Inflammatory macrophage (primary cell): ENCODE results near the gene SLC6A20.

Source experiments
- DNase-seq, 2 donors: peaks; one replicate each; pipeline ENCODE4 v3.0.0-alpha.2; 2020 to 2022
- total RNA-seq, 18 experiments: gene quantifications; one replicate each; lab custom pipeline; 2026; ENCODE audit warnings: mixed read lengths in 6 of 18, inconsistent platforms in 2 of 18; lab: John Stamatoyannopoulos, UW

SLC6A20 gene, protein sequence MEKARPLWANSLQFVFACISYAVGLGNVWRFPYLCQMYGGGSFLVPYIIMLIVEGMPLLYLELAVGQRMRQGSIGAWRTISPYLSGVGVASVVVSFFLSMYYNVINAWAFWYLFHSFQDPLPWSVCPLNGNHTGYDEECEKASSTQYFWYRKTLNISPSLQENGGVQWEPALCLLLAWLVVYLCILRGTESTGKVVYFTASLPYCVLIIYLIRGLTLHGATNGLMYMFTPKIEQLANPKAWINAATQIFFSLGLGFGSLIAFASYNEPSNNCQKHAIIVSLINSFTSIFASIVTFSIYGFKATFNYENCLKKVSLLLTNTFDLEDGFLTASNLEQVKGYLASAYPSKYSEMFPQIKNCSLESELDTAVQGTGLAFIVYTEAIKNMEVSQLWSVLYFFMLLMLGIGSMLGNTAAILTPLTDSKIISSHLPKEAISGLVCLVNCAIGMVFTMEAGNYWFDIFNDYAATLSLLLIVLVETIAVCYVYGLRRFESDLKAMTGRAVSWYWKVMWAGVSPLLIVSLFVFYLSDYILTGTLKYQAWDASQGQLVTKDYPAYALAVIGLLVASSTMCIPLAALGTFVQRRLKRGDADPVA
- 0 to 0.15 (median 0.02) reads per million in 18 experiments for total RNA-seq

DNA sequence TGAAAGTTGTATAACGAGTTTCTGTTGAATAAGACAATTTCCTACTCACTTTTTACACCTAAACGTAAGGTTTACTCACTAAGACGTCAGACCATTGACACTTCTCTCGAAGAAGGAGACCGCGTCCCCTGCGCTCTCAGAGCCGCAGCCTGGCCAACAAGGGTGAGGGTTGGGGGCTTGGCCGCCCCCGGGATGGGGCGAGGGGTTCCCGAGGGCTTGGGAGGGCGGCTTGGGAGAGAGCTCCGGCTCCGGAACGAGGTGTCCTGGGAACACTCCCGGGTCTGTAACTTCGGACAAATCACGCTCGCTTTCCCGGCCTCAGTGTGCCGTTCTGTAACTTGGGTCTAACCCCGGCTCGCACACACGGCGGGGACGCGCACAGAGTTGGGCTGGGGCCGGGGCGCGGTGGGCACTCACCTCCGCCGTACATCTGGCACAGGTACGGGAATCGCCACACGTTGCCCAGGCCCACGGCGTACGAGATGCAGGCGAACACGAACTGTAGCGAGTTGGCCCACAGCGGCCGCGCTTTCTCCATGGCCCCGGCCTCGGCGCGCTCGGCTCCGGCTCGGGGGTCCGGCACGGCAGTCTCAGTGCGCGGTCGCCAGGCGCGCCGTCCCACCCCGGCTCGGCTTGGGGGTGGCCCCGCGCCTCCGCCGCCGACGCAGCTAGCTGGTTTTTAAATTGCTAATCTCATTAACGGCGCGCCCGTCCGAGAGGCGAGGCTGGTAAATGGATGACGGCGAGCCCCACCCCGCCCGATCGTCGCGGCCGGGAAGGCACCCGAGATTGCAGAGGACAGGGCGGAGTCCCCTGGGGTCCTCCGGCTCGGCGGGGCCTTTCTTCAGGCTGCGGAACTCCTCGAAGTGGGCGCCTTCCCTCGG is at the start of gene SLC6A20:
SLC6A20 (minus strand) TSS at position 655 of the 884 bp plus-strand sequence; CDS start at position 538, 117 bp downstream.
- DNase-seq, result no peak

DNA sequence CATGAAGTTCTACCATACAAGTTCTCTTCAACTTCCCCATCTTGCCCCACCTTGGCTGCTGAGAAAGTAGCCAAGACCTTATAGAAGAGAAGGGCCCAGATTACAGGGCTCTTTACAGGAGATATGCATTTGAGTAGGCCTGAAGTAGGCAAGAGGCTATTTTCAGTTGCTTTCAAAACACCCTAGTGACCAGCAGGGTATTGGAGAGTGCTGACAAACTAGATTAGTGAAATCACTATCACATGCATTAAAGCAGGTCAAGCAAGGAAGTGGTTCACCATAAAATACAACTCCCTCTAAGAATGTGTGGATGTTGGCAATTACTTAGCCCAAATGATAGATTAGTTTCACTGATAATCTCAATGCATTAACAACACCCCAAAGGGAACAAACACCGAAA is 48.3 kb upstream of the SLC6A20 start:
- DNase-seq, result peak in 1 of 2 donors; percentile 13

DNA sequence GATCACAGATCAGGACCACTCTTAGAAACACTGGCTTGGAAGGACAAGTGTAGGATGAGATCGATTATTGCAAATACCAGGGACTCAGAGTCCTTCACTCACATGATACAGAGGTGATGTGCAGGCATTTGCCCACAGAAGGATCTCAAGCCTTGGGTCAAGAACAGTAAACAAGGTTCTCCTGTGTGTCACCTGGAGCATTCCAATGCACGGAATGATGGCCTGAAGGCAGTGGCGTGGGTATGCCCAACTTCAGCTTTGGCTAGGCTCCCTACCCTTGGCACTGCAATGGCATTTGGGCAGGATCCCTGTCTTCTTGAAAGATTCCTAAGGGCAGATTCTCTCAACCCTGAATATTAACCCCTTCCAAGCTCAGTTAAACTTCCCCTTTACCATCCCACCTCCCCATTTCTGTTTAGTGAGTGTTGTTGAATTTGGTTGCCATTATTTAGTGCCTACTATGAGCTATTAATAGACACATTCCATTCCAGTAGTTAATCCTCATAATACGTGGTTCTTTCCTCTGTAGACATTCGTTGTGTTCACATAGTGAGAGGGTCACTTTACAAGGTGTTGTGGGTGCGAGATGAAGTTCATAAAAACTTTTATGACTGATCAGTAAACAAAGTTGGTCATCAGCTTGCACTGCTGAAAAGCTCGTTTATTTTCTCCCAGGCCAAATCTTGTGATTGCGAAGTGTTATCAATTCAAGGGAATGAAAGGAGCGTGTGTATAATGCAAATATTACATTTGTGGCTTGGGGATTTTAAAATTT is 46.7 kb upstream of the SLC6A20 start:
- no peak for DNase-seq

DNA sequence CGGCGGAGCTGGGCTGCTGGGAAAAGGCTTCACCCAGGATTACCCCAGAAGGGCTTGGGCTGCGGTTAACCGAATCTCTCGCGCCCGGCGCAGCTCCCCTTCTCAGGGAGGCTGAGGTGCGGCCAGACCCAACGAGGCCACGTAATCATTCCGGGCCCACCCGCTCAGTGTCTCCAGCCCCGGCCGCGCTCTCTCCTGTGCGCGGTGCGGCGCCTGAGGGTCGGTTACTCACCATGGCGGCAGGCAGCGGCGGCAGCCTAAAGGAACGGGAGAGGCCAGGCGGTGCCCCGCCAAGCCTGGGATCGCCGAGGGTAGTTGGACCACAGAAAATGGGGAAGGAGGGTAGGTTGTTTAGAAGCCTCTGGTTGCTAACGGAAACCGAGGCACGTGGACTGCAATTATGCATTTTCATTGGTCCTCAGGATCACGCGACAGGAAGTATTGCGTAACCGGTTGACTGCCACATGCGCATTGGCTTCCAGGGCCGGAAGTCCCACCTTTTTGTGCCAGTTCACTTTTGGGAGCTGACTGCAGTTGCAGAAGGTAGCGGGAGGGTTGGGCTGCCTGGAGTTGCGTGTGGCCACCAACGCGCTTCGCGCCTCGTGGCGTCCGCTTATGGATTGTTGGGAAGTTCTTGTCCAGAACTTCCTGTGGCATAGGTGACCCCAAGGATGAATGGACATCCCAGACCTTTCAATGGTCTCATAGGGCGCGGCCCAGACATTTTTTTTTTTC is 45.6 kb upstream of the SLC6A20 start, which contains the start of gene LZTFL1:
LZTFL1 (minus strand) TSS at position 363 of the 735 bp plus-strand sequence; CDS start at position 235, 128 bp downstream.
- DNase-seq, result peak; percentile 99

DNA sequence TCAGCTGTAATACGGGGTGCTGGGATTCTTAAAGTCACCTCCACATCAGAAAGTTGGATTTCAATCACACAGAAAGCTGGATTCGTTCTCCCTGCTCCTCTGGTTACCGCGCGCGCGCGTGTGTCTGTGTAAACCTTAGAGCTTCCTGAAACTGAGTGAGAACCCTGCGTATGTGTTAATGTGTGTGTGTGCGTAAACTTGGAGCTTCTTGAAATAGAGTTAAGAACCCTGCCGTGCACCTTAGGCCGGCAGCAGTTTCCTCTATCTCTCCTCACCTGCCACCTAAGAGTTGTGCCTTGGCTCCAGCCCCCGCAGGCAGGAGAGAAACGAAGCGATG is 45.1 kb upstream of the SLC6A20 start:
- DNase-seq, result peak; percentile 32 to 46

DNA sequence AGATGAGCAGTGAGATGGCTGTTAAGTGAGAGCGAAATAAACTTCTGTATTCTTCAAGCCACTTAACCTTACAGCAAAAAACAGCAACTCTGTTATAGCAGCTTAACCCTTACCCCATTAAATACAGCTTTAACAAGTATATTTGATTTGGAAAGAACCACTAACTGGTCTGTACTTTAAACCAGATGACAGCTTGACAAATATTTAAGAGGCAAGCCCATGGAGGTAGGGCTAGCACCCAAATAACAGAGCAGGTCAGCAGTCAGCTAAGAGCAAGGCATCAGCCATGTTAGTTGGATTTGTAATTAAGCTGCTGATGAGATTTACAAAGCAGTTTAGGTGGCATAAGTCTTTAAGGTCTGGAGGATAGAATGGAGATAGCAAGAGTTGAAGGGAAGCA is 42.1 kb upstream of the SLC6A20 start:
- no peak for DNase-seq

DNA sequence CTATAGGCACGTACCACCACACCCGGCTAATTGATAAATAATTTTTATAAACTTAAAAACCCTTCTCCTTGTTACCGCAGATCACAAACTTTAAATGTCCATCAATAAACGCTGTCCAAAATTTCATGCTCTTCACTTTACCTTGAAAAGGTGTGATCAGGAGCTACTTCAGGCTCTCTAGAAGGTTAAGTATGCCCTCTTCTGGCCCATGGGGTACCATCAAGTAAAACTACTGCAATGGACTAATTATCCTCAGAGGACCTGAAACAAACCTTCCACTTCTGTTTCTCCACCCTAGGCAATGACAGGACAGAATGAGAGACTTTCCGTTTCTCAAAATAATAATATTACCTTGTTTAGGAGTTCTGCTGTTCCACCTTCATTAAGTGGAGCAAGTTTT is 36.4 kb upstream of the SLC6A20 start:
- no peak for DNase-seq

DNA sequence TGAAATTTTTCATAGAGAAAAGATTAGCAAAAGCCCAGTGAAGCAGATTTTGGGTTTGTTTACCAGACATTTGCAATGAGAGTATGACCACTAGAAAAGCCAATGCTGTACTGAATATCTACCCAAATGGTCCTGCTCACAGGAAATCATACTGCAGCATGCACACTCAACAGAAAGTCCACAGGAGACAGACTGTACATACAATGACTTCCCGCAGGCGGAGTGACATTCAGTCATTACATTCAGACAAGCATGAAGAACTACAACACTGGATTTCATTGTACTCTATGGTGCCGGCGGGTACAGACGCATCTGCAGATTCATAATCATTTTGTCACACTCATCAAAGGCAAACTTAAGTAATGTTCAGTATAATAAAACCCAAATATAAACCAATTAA is 33.8 kb upstream of the SLC6A20 start:
- no peak for DNase-seq

DNA sequence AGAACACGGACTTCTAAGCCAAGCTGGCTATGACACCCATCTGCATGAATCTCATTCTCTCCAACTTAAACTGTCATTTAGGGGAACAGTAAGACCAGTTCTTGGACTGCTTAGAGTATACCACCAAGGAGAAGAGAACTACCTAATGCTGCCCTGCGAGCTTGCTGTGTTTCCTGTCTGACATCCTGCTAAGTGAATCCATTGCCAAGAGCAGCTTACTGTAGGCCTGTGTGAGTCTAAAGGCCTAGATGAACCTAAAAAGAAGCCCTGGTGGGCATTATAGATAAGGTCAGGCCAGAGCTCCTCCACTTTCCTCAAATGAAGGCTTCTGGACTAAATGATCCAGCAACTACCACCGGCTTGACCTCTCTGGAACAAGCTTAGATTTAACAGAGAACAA is 30.6 kb upstream of the SLC6A20 start:
- no peak for DNase-seq

DNA sequence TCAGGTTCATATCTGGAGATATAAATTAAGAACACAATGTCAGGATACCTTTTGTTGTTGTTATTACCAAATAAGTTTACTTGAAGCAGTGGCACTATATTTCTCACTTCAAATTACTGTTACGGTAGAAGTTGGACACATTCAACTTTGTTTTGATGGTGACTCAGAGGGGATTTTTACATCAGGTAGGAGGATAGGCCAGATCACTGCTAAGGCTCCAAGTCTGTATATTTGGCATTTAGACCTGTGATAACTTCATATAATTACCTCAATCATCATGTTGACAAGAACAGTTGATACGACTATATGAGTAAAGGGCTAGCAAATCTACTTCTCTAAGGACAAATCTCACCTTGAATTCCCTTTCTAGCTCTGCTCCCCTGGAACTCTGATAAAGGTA is 30.0 kb upstream of the SLC6A20 start:
- no peak for DNase-seq

DNA sequence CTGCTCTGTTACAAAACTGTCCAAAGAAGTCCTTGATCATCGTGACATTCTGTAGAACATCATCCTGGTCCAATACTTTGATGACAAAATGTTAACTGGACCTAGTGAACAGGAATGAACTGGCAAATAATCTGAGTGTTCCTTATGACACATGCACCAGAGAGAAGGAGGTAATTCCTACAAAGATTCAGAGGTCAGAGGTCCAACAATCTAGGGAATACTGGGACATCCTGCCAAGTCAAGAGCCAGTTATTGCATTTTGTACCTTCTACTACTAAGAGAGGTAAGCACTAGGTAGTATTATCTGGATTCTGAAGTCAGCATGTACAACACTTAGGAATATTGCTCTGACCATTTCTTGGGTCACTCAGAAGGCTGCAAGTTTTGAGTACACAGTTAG is 24.8 kb upstream of the SLC6A20 start:
- DNase-seq, result no peak

DNA sequence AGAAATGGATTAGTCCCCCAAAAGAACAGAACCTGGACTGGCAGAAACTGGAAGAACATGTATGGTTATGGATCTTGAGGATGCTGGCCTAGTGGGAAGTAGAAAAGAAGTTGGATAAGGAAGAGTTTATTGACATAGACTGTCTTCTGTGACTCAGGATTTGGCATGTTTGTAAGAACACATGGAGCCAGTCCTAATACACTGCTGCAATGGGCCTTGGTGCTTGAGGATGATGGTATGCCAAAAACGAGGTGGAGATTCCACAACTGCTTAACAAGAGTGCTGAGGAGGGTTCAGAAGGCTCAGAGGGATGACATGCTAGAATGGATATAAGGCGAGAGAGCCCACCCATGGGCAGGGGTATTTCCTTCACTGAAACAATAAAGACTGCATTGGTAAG is 23.2 kb upstream of the SLC6A20 start:
- no peak for DNase-seq

DNA sequence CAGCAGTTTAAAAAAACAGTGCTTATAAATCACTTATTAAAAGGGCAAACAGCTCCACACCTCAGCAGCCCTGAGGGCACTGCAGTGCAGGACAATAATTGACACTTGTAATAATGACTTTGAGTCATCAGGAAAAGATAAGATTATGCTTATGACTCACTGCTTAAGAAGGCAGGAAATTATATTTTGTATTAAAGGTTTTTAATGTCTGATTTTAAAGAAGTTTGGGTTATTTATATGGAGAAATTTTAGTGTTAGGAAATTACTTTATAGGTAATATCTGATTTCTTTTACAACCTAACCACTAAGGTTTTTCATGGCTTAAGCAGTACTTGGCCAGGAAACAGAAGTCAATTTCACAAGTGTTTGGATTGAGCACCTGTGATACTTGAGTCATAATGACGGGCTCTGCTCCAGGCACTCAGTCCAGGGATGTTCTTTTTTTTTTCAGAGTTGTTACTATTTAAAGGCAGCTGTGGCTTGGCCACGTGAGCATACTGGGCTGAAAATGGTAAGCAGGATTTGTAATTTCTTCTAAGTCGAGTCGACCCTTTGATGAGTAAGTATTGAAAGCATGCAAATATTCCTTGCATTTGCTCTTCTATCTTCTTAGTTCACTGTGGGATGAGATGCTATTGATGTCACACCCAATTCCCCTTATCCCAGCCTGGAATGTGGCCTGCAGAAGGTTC is 21.6 kb upstream of the SLC6A20 start:
- DNase-seq, result no peak

DNA sequence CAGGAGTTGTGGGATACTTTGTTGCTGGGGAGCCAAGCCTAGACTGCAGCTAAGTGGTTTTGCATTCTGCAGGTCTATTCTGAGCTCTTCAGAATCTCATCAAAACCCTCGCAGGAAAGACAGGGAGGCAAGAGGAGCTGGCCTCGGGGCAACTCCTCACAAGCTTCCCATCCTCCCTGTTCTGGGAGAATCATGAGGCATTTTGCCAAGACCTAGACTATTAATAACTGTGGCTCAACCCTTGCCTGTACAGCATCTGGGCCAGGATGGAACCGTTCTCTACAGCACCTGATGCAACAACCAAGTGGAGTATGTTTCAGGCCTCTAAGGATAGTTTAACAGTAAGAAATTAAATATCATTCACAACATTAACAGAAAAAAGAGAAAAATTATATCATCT is 20.2 kb upstream of the SLC6A20 start:
- no peak for DNase-seq

DNA sequence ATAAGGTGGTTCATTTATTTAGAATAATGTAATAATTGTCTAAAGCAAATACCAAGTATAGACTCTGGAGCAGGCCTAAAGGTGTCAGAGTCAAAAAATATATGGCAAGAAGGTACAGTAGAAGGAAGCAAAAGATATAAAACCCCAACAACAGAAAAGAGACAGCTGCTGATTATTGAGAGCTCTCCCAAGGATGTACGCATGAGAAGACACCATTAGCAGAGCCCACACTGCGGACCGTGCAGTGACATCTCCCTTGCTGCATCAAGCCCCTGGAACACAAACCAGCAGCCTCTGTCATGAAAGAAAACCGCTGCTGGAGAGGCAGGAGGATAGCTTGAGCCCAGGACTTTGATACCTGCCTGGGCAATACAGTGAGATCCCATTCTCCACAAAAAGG is 18.0 kb upstream of the SLC6A20 start:
- no peak for DNase-seq

DNA sequence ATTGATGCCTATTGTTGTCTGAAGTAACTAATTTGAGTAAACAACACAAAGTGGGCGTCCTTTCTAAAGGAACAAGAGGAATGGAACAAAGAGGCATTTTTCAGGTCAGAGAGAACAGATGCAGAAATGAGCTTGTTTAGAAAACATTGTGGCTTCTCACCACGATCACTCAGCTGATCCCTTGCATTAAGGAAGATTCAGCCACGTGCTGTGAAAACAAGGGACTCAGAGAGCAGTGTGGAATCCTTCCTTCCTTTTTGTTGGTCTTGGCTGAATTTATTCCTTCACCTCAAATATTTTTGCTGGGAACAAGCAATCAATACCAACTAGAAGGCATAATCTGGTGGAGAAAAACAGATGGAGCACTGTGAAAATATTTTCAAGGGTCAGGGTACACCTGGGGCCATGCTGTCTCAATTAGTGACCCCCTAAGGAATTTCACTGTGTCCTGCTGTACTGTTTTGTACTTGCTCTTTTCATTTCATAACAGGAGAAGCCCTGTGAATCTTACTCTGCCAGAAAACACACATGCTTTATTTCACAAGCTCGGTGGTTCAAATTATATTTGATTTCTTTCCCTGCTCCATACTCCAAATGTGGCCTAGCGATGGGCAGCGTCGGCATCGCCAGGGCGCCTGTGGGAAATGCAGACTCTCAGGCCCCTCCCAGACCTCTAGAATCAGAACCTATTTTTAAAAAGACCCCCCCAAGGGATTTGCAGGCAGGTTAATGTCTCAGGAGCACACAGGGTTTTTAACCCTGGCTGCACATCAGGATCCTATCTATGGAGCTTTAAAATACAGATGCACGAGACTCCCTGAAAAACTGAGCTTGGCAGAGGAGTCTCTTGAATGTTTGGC is 11.6 kb upstream of the SLC6A20 start:
- DNase-seq, result no peak

DNA sequence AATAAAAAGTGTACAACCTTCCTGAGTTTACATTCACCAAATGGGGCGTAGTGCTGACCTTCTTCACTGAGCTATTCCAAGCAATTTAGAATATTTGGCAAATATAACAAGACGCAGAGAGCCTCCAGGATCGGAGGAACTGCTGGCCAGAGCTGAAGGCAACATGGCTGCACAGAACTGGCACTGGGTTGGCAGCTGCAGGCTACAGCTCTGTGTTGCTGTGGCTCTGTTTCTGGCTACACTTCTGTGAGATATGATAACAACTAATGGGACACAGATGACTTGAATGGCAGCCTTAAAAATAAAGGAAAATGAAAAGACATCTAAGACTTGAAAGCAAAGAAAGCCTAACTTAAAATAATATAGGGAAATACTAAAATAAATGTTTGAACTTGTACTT is 10.8 kb upstream of the SLC6A20 start:
- DNase-seq, result no peak

DNA sequence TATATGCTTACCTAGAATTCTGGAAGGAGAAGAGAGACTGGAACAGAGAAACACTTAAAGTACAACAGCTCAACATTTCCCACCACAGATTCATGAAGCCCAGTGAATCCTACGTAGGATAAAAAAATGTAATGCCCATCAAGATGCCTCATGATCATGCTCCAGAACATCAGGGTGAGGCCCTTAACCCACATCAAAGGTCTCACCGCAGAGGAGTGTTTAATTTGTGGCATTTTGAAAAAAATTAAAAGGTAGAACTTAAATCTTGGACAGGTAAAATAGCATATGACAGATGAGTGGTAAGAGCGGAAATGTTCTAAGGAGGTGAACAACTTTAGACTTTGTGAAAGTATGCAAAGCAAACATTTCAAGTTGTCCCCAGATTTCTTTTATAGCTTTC is 9.7 kb upstream of the SLC6A20 start:
- no peak for DNase-seq

DNA sequence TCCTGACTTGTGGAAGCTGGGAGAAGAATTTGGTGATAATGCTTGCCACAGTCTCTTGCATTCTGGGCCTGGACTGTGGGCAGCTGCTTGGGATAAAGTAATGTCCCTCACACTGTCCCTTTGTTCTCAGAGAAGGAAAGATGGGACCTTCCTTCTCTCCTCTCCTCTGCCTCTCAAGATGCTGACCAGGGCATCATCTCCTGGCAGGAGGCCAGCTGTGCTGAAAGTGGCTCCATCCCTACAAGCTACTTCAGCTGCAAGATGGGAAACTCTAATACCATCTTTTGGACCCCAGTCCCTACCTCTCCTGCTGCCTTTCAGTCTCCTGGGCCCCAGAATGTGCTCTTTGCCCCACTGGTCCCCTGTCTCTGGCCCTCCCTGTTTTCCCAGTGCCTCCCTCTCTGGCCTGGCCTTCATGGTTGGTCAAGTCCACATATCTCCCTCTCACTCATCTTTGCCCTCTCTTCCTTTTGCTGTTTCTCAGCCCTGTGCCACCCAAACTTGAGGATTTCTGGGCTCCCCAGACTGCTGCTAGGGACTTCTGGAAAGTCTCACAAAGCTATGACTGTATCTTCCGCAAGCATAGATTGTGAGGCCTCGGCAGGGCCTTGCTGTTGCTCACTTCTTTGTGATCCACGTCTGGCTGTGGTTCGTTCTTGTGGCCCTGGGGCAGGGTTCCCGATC is 7.1 kb upstream of the SLC6A20 start:
- DNase-seq, result no peak

DNA sequence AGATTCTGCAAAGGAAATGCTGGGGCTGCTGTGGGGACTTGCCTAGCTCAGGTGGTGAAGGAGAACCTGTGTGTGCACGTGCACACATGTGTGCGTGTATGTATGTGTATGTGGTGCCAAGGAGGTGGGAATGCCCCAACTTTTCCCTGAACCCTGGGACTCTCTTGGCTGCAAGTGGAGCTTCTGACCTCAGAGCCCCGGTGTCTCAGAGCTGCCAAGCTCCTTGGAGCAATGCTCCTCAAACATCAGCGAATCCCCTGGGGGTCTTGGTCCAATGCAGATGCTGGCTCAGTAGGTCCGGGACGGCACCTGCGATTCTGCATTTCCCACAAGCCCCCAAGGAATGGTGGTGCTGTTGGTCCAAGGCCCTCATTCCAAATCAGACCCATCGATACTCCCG is 5.8 kb upstream of the SLC6A20 start:
- no peak for DNase-seq
